Measurements from ENCODE around the gene RCE1. TPM values are rescaled to one million over a fixed set of nuclear protein-coding genes. Genes with fewer than 3 reads are reported as not detected.

Gene RCE1
- total RNA-seq, 1 experiment from 2014 or later: 20.4 TPM

GRCh38 chr11:66885950-66886440 is 42.8 kb downstream of the RCE1 start:
- Histone ChIP-seq H3K79me2 (ENCODE audit: low read length) (no peaks in the 10 kb centered on the region), H3K9ac (ENCODE audit: low read length) (no peak overlapping the region), H4K20me1 (ENCODE audit: insufficient read depth, low read depth, low read length) (no peaks in the 10 kb centered on the region), H3K27ac (ENCODE audit: low read length) (no peak overlapping the region), H3K9me2 (replicated peaks; ENCODE audit: insufficient read depth, low read length) (no peaks in the 10 kb centered on the region), H3K4me2 (ENCODE audit: low read depth, low read length, poor library complexity, severe bottlenecking) (no peak overlapping the region), H3K9me3 (ENCODE audit: low read length) (no peaks in the 10 kb centered on the region), H3K4me1 (ENCODE audit: low read length) (peaks cover 14% of the 10 kb centered on the region), H3K4me3 (ENCODE audit: low read length) (no peak overlapping the region), H2AFZ (ENCODE audit: low read length) (no peak overlapping the region), H3K36me3 (ENCODE audit: insufficient read depth, low read length) (no peaks in the 10 kb centered on the region), H3K27me3 (ENCODE audit: low read length) (no peaks in the 10 kb centered on the region)
- DNase-seq: no peak

- Histone ChIP-seq H3K27ac (ENCODE audit: low read length) (no peak overlapping the region), H2AFZ (ENCODE audit: low read length) (no peak overlapping the region), H4K20me1 (ENCODE audit: insufficient read depth, low read depth, low read length) (no peaks in the 10 kb centered on the region), H3K9ac (ENCODE audit: low read length) (no peak overlapping the region), H3K36me3 (ENCODE audit: insufficient read depth, low read length) (no peaks in the 10 kb centered on the region), H3K9me3 (ENCODE audit: low read length) (no peaks in the 10 kb centered on the region), H3K9me2 (replicated peaks; ENCODE audit: insufficient read depth, low read length) (no peaks in the 10 kb centered on the region), H3K79me2 (ENCODE audit: low read length) (no peaks in the 10 kb centered on the region), H3K27me3 (ENCODE audit: low read length) (no peaks in the 10 kb centered on the region), H3K4me3 (ENCODE audit: low read length) (no peak overlapping the region), H3K4me2 (ENCODE audit: low read depth, low read length, poor library complexity, severe bottlenecking) (no peak overlapping the region), H3K4me1 (ENCODE audit: low read length) (peaks cover 7% of the 10 kb centered on the region)
- no peak for DNase-seq
These were observed 43.5 kb downstream of the RCE1 start for GRCh38 chr11:66886671-66887221.

- no peak for DNase-seq
- no peaks in the 10 kb centered on the region for H3K27me3 ChIP-seq (ENCODE audit: low read length)
- H3K9me3 ChIP-seq (ENCODE audit: low read length): no peaks in the 10 kb centered on the region
- no peak overlapping the region for H3K9ac ChIP-seq (ENCODE audit: low read length)
- no peak overlapping the region for H2AFZ ChIP-seq (ENCODE audit: low read length)
- peaks cover 3% of the 10 kb centered on the region; the same call in 1 of the 2 replicates for H3K4me1 ChIP-seq (ENCODE audit: low read length)
- H3K4me2 ChIP-seq (ENCODE audit: low read depth, low read length, poor library complexity, severe bottlenecking): no peak overlapping the region
- no peak overlapping the region for H3K4me3 ChIP-seq (ENCODE audit: low read length)
- no peak overlapping the region for H3K27ac ChIP-seq (ENCODE audit: low read length)
- H3K79me2 ChIP-seq (ENCODE audit: low read length): no peaks in the 10 kb centered on the region
- H4K20me1 ChIP-seq (ENCODE audit: insufficient read depth, low read depth, low read length): no peaks in the 10 kb centered on the region
- no peaks in the 10 kb centered on the region for H3K36me3 ChIP-seq (ENCODE audit: insufficient read depth, low read length)
- H3K9me2 ChIP-seq (replicated peaks; ENCODE audit: insufficient read depth, low read length): no peaks in the 10 kb centered on the region
These were observed 44.3 kb downstream of the RCE1 start for GRCh38 chr11:66887526-66887925.

- H3K4me1 ChIP-seq (ENCODE audit: low read length): peaks cover 3% of the 10 kb centered on the region; the same call in 1 of the 2 replicates
- no peaks in the 10 kb centered on the region for H3K9me2 ChIP-seq (replicated peaks; ENCODE audit: insufficient read depth, low read length)
- H3K36me3 ChIP-seq (ENCODE audit: insufficient read depth, low read length): no peaks in the 10 kb centered on the region
- no peak overlapping the region for H2AFZ ChIP-seq (ENCODE audit: low read length)
- no peaks in the 10 kb centered on the region for H3K79me2 ChIP-seq (ENCODE audit: low read length)
- H3K9me3 ChIP-seq (ENCODE audit: low read length): no peaks in the 10 kb centered on the region
- H3K9ac ChIP-seq (ENCODE audit: low read length): no peak overlapping the region
- no peak overlapping the region for H3K27ac ChIP-seq (ENCODE audit: low read length)
- H3K4me2 ChIP-seq (ENCODE audit: low read depth, low read length, poor library complexity, severe bottlenecking): no peak overlapping the region
- H3K4me3 ChIP-seq (ENCODE audit: low read length): no peak overlapping the region
- DNase-seq: no peak
- no peaks in the 10 kb centered on the region for H3K27me3 ChIP-seq (ENCODE audit: low read length)
- no peaks in the 10 kb centered on the region for H4K20me1 ChIP-seq (ENCODE audit: insufficient read depth, low read depth, low read length)
These were observed 45.0 kb downstream of the RCE1 start for GRCh38 chr11:66888282-66888681.

- H3K9ac ChIP-seq (ENCODE audit: low read length): no peak overlapping the region
- H3K9me3 ChIP-seq (ENCODE audit: low read length): no peaks in the 10 kb centered on the region
- no peak overlapping the region for H3K4me3 ChIP-seq (ENCODE audit: low read length)
- H2AFZ ChIP-seq (ENCODE audit: low read length): no peak overlapping the region
- no peaks in the 10 kb centered on the region for H3K79me2 ChIP-seq (ENCODE audit: low read length)
- H3K27me3 ChIP-seq (ENCODE audit: low read length): no peaks in the 10 kb centered on the region
- H3K4me2 ChIP-seq (ENCODE audit: low read depth, low read length, poor library complexity, severe bottlenecking): no peak overlapping the region
- no peak for DNase-seq
- no peaks in the 10 kb centered on the region for H3K9me2 ChIP-seq (replicated peaks; ENCODE audit: insufficient read depth, low read length)
- no peaks in the 10 kb centered on the region for H4K20me1 ChIP-seq (ENCODE audit: insufficient read depth, low read depth, low read length)
- no peaks in the 10 kb centered on the region for H3K4me1 ChIP-seq (ENCODE audit: low read length)
- H3K27ac ChIP-seq (ENCODE audit: low read length): no peak overlapping the region
- no peaks in the 10 kb centered on the region for H3K36me3 ChIP-seq (ENCODE audit: insufficient read depth, low read length)
These were observed 46.7 kb downstream of the RCE1 start for GRCh38 chr11:66889960-66890359.

GRCh38 chr11:66891851-66892660 is 48.8 kb downstream of the RCE1 start:
- H2AFZ ChIP-seq (ENCODE audit: low read length): no peak overlapping the region
- no peaks in the 10 kb centered on the region for H3K9me3 ChIP-seq (ENCODE audit: low read length)
- H3K36me3 ChIP-seq (ENCODE audit: insufficient read depth, low read length): no peaks in the 10 kb centered on the region
- no peaks in the 10 kb centered on the region for H3K79me2 ChIP-seq (ENCODE audit: low read length)
- H3K9me2 ChIP-seq (replicated peaks; ENCODE audit: insufficient read depth, low read length): no peaks in the 10 kb centered on the region
- no peak overlapping the region for H3K4me2 ChIP-seq (ENCODE audit: low read depth, low read length, poor library complexity, severe bottlenecking)
- no peak overlapping the region for H3K9ac ChIP-seq (ENCODE audit: low read length)
- H3K27me3 ChIP-seq (ENCODE audit: low read length): no peaks in the 10 kb centered on the region
- peak; percentile 49 for DNase-seq
- H4K20me1 ChIP-seq (ENCODE audit: insufficient read depth, low read depth, low read length): no peaks in the 10 kb centered on the region
- H3K27ac ChIP-seq (ENCODE audit: low read length): no peak overlapping the region
- H3K4me1 ChIP-seq (ENCODE audit: low read length): no peaks in the 10 kb centered on the region
- no peak overlapping the region for H3K4me3 ChIP-seq (ENCODE audit: low read length)

- H3K4me2 ChIP-seq (ENCODE audit: low read depth, low read length, poor library complexity, severe bottlenecking): no peak overlapping the region
These were observed 49.7 kb downstream of the RCE1 start for GRCh38 chr11:66892911-66893310.

GRCh38 chr11:66894141-66894540 is 50.9 kb downstream of the RCE1 start:
- Histone ChIP-seq H3K4me1 (ENCODE audit: low read length) (no peaks in the 10 kb centered on the region), H3K79me2 (ENCODE audit: low read length) (no peaks in the 10 kb centered on the region), H3K36me3 (ENCODE audit: insufficient read depth, low read length) (no peaks in the 10 kb centered on the region), H3K4me3 (ENCODE audit: low read length) (no peak overlapping the region), H3K4me2 (ENCODE audit: low read depth, low read length, poor library complexity, severe bottlenecking) (no peak overlapping the region), H3K27ac (ENCODE audit: low read length) (no peak overlapping the region), H3K9ac (ENCODE audit: low read length) (no peak overlapping the region), H3K9me2 (replicated peaks; ENCODE audit: insufficient read depth, low read length) (no peaks in the 10 kb centered on the region), H3K9me3 (ENCODE audit: low read length) (no peaks in the 10 kb centered on the region), H3K27me3 (ENCODE audit: low read length) (no peaks in the 10 kb centered on the region), H4K20me1 (ENCODE audit: insufficient read depth, low read depth, low read length) (no peaks in the 10 kb centered on the region), H2AFZ (ENCODE audit: low read length) (no peak overlapping the region)
- DNase-seq: no peak

More at GRCh38 chr11:66892911-66893310, 49.7 kb downstream of the RCE1 start:
- Histone ChIP-seq H3K36me3 (ENCODE audit: insufficient read depth, low read length) (no peaks in the 10 kb centered on the region), H3K9me2 (replicated peaks; ENCODE audit: insufficient read depth, low read length) (no peaks in the 10 kb centered on the region), H3K4me1 (ENCODE audit: low read length) (no peaks in the 10 kb centered on the region), H3K27me3 (ENCODE audit: low read length) (no peaks in the 10 kb centered on the region), H3K79me2 (ENCODE audit: low read length) (no peaks in the 10 kb centered on the region), H3K4me3 (ENCODE audit: low read length) (no peak overlapping the region), H2AFZ (ENCODE audit: low read length) (no peak overlapping the region), H3K27ac (ENCODE audit: low read length) (no peak overlapping the region), H3K9me3 (ENCODE audit: low read length) (no peaks in the 10 kb centered on the region), H3K9ac (ENCODE audit: low read length) (no peak overlapping the region), H4K20me1 (ENCODE audit: insufficient read depth, low read depth, low read length) (no peaks in the 10 kb centered on the region)
- no peak for DNase-seq
